ENCODE results near the gene LAMB1. TPM values are rescaled to one million over a fixed set of nuclear protein-coding genes. Genes with fewer than 3 reads are reported as not detected.

LAMB1 gene
- total and polyA plus RNA-seq, 2 donors from 2014 or later, result 140 to 312 TPM

- TF ChIP-seq CTCF (IDR thresholded peaks at IDR 0.05; ENCODE audit: borderline replicate concordance, extremely low read depth, insufficient read depth), result no peak
- no peak for DNase-seq
- Histone ChIP-seq H3K4me3 (ENCODE audit: low read length in 3 of 3) (no peak overlapping the region), H3K27me3 (ENCODE audit: control insufficient read depth, insufficient read depth, low read length) (no peaks in the 10 kb centered on the region), H3K36me3 (ENCODE audit: control insufficient read depth in 2 of 3, insufficient read depth in 3 of 3, low read length in 3 of 3) (no peaks in the 10 kb centered on the region), H3K27ac (ENCODE audit: low read depth in 2 of 2, low read length in 2 of 2) (no peak overlapping the region), H3K4me1 (ENCODE audit: control insufficient read depth in 2 of 3, insufficient read depth in 2 of 3, low read depth in 1 of 3, low read length in 3 of 3) (no peaks in the 10 kb centered on the region), H3K9ac (ENCODE audit: low read length in 3 of 3) (no peak overlapping the region), H3K9me3 (ENCODE audit: control insufficient read depth in 2 of 3, insufficient read depth in 1 of 3, low read length in 3 of 3) (no peaks in the 10 kb centered on the region)
- no peak for FAIRE-seq
- intact Hi-C loops (cut with DNase I), result no loop called here
Observed at GRCh38 chr7:108026116-108026515, 23.2 kb upstream of the LAMB1 start.

GRCh38 chr7:108024538-108024937, 21.6 kb upstream of the LAMB1 start:
- Histone ChIP-seq H3K9ac (ENCODE audit: low read length in 3 of 3) (no peak overlapping the region), H3K9me3 (ENCODE audit: control insufficient read depth in 2 of 3, insufficient read depth in 1 of 3, low read length in 3 of 3) (no peaks in the 10 kb centered on the region), H3K4me1 (ENCODE audit: control insufficient read depth in 2 of 3, insufficient read depth in 2 of 3, low read depth in 1 of 3, low read length in 3 of 3) (no peaks in the 10 kb centered on the region), H3K36me3 (ENCODE audit: control insufficient read depth in 2 of 3, insufficient read depth in 3 of 3, low read length in 3 of 3) (no peaks in the 10 kb centered on the region), H3K27me3 (ENCODE audit: control insufficient read depth, insufficient read depth, low read length) (no peaks in the 10 kb centered on the region), H3K27ac (ENCODE audit: low read depth in 2 of 2, low read length in 2 of 2) (no peak overlapping the region), H3K4me3 (ENCODE audit: low read length in 3 of 3) (no peak overlapping the region)
- FAIRE-seq (no peak), DNase-seq (no peak)
- intact Hi-C loops (cut with DNase I), result no loop called here
- no peak for TF ChIP-seq CTCF (IDR thresholded peaks at IDR 0.05; ENCODE audit: borderline replicate concordance, extremely low read depth, insufficient read depth)

GRCh38 chr7:108020585-108020984, 17.6 kb upstream of the LAMB1 start:
- intact Hi-C loops (cut with DNase I), result no loop called here
- DNase-seq, result no peak
- TF ChIP-seq CTCF (IDR thresholded peaks at IDR 0.05; ENCODE audit: borderline replicate concordance, extremely low read depth, insufficient read depth), result no peak
- Histone ChIP-seq H3K36me3 (ENCODE audit: control insufficient read depth in 2 of 3, insufficient read depth in 3 of 3, low read length in 3 of 3) (no peaks in the 10 kb centered on the region), H3K9me3 (ENCODE audit: control insufficient read depth in 2 of 3, insufficient read depth in 1 of 3, low read length in 3 of 3) (no peaks in the 10 kb centered on the region), H3K9ac (ENCODE audit: low read length in 3 of 3) (no peak overlapping the region), H3K27ac (ENCODE audit: low read depth in 2 of 2, low read length in 2 of 2) (no peak overlapping the region), H3K27me3 (ENCODE audit: control insufficient read depth, insufficient read depth, low read length) (no peaks in the 10 kb centered on the region), H3K4me3 (ENCODE audit: low read length in 3 of 3) (no peak overlapping the region), H3K4me1 (ENCODE audit: control insufficient read depth in 2 of 3, insufficient read depth in 2 of 3, low read depth in 1 of 3, low read length in 3 of 3) (peaks cover 0 to 4% (median 2%) of the 10 kb centered on the region in 3 donors)
- no peak for FAIRE-seq

- TF ChIP-seq CTCF (IDR thresholded peaks at IDR 0.05; ENCODE audit: borderline replicate concordance, extremely low read depth, insufficient read depth), result no peak
- no peaks in the 10 kb centered on the region for H3K36me3 ChIP-seq (ENCODE audit: control insufficient read depth in 2 of 3, insufficient read depth in 3 of 3, low read length in 3 of 3)
- H3K27ac ChIP-seq (ENCODE audit: low read depth in 2 of 2, low read length in 2 of 2), result no peak overlapping the region
- no peak for FAIRE-seq
- no peaks in the 10 kb centered on the region for H3K9me3 ChIP-seq (ENCODE audit: control insufficient read depth in 2 of 3, insufficient read depth in 1 of 3, low read length in 3 of 3)
- no peak overlapping the region for H3K9ac ChIP-seq (ENCODE audit: low read length in 3 of 3)
- DNase-seq, result no peak
- intact Hi-C loops (cut with DNase I), result no loop called here
- no peak overlapping the region for H3K4me3 ChIP-seq (ENCODE audit: low read length in 3 of 3)
- peaks cover 0 to 4% (median 2%) of the 10 kb centered on the region in 3 donors for H3K4me1 ChIP-seq (ENCODE audit: control insufficient read depth in 2 of 3, insufficient read depth in 2 of 3, low read depth in 1 of 3, low read length in 3 of 3)
- H3K27me3 ChIP-seq (ENCODE audit: control insufficient read depth, insufficient read depth, low read length), result no peaks in the 10 kb centered on the region
Observed at GRCh38 chr7:108018668-108019067, 15.7 kb upstream of the LAMB1 start.

All from kidney (tissue), 14 donors.